Neuronal stem cell (in vitro differentiated cells): ENCODE data around the gene AUH.

Experiments used
- DNase-seq: peaks from one replicate; pipeline ENCODE4 v3.0.0-alpha.2; 2013; ENCODE audit warnings: low spot score
- H2AFZ ChIP-seq: one replicate; pipeline ENCODE4 v1.6.1; 2013; ENCODE audit warnings: mild to moderate bottlenecking, low read length, inconsistent platforms
- H2AK5ac ChIP-seq: 2 replicates; pipeline ENCODE4 v1.6.1; 2013; ENCODE audit warnings: low read depth, mild to moderate bottlenecking, inconsistent platforms, low read length, moderate library complexity, mixed read lengths
- H2BK120ac ChIP-seq: 2 replicates; pipeline ENCODE4 v1.6.1; 2013; ENCODE audit warnings: low read depth, mild to moderate bottlenecking, inconsistent platforms, low read length, moderate library complexity, mixed read lengths
- H2BK12ac ChIP-seq: one replicate; pipeline ENCODE4 v1.6.1; 2013; ENCODE audit warnings: low read length, inconsistent platforms
- H2BK15ac ChIP-seq: 2 replicates; pipeline ENCODE4 v1.6.1; 2013; ENCODE audit warnings: mild to moderate bottlenecking, low read length, inconsistent platforms, mixed read lengths
- H2BK5ac ChIP-seq: one replicate; pipeline ENCODE4 v1.6.1; 2013; ENCODE audit warnings: inconsistent platforms, mild to moderate bottlenecking, low read length, moderate library complexity
- H3K14ac ChIP-seq: one replicate; pipeline ENCODE4 v1.6.1; 2013; ENCODE audit warnings: low read length, inconsistent platforms
- H3K18ac ChIP-seq: 2 replicates; pipeline ENCODE4 v1.6.1; 2013; ENCODE audit warnings: low read length, inconsistent platforms
- H3K23ac ChIP-seq: 2 replicates; pipeline ENCODE4 v1.6.1; 2013; ENCODE audit warnings: low read depth, mild to moderate bottlenecking, mixed read lengths, low read length, inconsistent platforms; ENCODE audit not compliant: poor library complexity
- H3K27ac ChIP-seq: replicated peaks from 3 replicates; pipeline ENCODE4 v1.5.1; 2013; ENCODE audit warnings: low read length, inconsistent platforms
- H3K27me3 ChIP-seq, 3 experiments: 2 replicates each; pipeline ENCODE4 v1.6.1; 2013; ENCODE audit warnings: low read length in 3 of 3, mild to moderate bottlenecking in 2 of 3, inconsistent platforms in 1 of 3, low read depth in 1 of 3, mixed read lengths in 1 of 3, moderate library complexity in 1 of 3; ENCODE audit not compliant: control insufficient read depth in 3 of 3, insufficient read depth in 3 of 3
- H3K36me3 ChIP-seq, 2 donors: replicated peaks in 1 of 2; 2 replicates each; pipeline ENCODE4 v1.6.1; 2013; ENCODE audit warnings: low read length in 2 of 2; ENCODE audit not compliant: control insufficient read depth in 2 of 2, insufficient read depth in 2 of 2
- H3K4ac ChIP-seq: 2 replicates; pipeline ENCODE4 v1.6.1; 2013; ENCODE audit warnings: inconsistent platforms, mild to moderate bottlenecking, low read length, moderate library complexity
- H3K4me1 ChIP-seq, 2 donors: 1 replicate in 1 of 2; 2 replicates in 1 of 2; pipeline ENCODE4 v1.6.1; 2013; ENCODE audit warnings: low read length in 2 of 2, low read depth in 1 of 2; ENCODE audit not compliant: control insufficient read depth in 2 of 2, insufficient read depth in 1 of 2
- H3K4me2 ChIP-seq: one replicate; pipeline ENCODE4 v1.6.1; 2013; ENCODE audit warnings: mild to moderate bottlenecking, low read length, inconsistent platforms; ENCODE audit not compliant: insufficient read depth, poor library complexity, severe bottlenecking
- H3K4me3 ChIP-seq, 2 donors: 2 replicates each; pipeline ENCODE4 v1.5.1; 2013; ENCODE audit warnings: low read length in 2 of 2, mild to moderate bottlenecking in 2 of 2, inconsistent platforms in 1 of 2, moderate library complexity in 1 of 2
- H3K79me1 ChIP-seq: one replicate; pipeline ENCODE4 v1.6.1; 2013; ENCODE audit warnings: low read depth, mild to moderate bottlenecking, inconsistent platforms, low read length, moderate library complexity
- H3K9ac ChIP-seq: one replicate; pipeline ENCODE4 v1.6.1; 2013; ENCODE audit warnings: mild to moderate bottlenecking, low read depth, low read length, inconsistent platforms; ENCODE audit not compliant: poor library complexity
- H3K9me3 ChIP-seq, 2 donors: replicated peaks in 1 of 2; 2 replicates each; pipeline versions ENCODE3 to v1.6.1; 2013; ENCODE audit warnings: low read length in 2 of 2, mild to moderate bottlenecking in 2 of 2, inconsistent platforms in 1 of 2, low read depth in 1 of 2, mixed read lengths in 1 of 2, moderate library complexity in 1 of 2; ENCODE audit not compliant: control insufficient read depth in 2 of 2, insufficient read depth in 1 of 2
- H4K8ac ChIP-seq: one replicate; pipeline ENCODE4 v1.6.1; 2013; ENCODE audit warnings: low read depth, mild to moderate bottlenecking, inconsistent platforms, low read length, moderate library complexity
- H4K91ac ChIP-seq: one replicate; pipeline ENCODE4 v1.6.1; 2013; ENCODE audit warnings: low read length, low read depth, mild to moderate bottlenecking, inconsistent platforms; ENCODE audit not compliant: poor library complexity
- WGBS, 2 donors: extraction: QIAGEN DNeasy Blood & Tissue Kit; methylation state at CpG; one replicate each; pipeline ENCODE4 v1.1.7; 2013; ENCODE audit warnings: missing lambda C conversion rate in 2 of 2, mixed read lengths in 1 of 2; ENCODE audit not compliant: insufficient read length in 2 of 2, insufficient replicate concordance in 1 of 2; ENCODE audit errors: extremely low coverage in 2 of 2; 5-methylcytosine and 5-hydroxymethylcytosine counted together

Gene AUH

DNA sequence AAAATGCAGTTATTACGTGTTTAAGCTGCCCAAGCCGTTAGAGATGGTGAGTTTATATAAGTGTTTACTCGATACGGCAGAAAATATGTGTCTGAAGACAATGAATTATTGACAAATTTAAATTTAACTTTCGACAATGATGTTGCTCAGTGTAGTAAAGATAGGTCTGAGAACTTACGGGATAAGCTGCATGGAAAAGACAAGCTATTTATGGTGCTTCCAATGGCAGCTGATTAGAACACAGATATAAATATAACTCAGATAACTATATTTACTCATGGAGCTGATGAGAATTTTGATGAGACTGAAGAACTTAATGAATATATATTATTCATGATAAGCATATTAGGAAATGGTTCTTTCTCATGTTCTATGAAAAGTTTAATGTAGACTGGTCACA is 139.3 kb downstream of the AUH start:
- H2AFZ ChIP-seq, result no peak overlapping the region
- H2BK15ac ChIP-seq, result no peak overlapping the region
- no peaks in the 10 kb centered on the region for H3K27me3 ChIP-seq
- no peak for DNase-seq
- no peak overlapping the region for H4K91ac ChIP-seq
- no peak overlapping the region for H3K4me3 ChIP-seq
- H2BK120ac ChIP-seq, result no peak overlapping the region
- no peaks in the 10 kb centered on the region for H3K4me1 ChIP-seq
- H3K27ac ChIP-seq, result no peak overlapping the region
- H3K18ac ChIP-seq, result no peak overlapping the region
- H4K8ac ChIP-seq, result no peak overlapping the region
- H3K4me2 ChIP-seq, result no peak overlapping the region
- H3K23ac ChIP-seq, result no peak overlapping the region
- H2BK5ac ChIP-seq, result no peak overlapping the region
- no CpG with 5 or more reads among the region's 6 CpGs for WGBS, 2 donors
- no peaks in the 10 kb centered on the region for H3K79me1 ChIP-seq
- no peak overlapping the region for H2AK5ac ChIP-seq
- H3K4ac ChIP-seq, result no peak overlapping the region
- no peak overlapping the region for H3K14ac ChIP-seq
- H3K36me3 ChIP-seq, result peaks cover 0 to 20% of the 10 kb centered on the region in 2 donors
- H3K9ac ChIP-seq, result no peak overlapping the region
- H2BK12ac ChIP-seq, result no peak overlapping the region
- no peaks in the 10 kb centered on the region for H3K9me3 ChIP-seq

DNA sequence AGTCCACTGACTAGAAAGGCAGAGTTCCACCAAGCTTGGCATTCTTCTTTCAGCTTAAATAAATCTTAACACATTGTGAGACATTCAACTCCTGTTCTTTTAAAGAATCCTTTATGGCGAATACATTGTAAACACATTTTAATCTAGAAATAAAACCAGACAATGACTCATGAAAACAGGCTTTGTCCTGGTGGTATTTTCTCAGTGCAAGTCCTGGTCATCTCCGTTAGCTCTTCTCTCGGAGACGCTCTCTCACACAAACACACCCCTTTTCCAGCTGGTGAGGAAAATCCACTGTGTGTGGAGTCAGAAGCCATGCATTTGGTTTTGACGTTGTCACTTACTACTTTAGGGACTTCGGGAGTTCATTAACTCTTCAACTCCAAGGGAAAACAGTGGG is 140.4 kb downstream of the AUH start:
- Histone ChIP-seq H3K27me3 (no peaks in the 10 kb centered on the region), H3K27ac (no peak overlapping the region), H3K4me2 (no peak overlapping the region), H2AFZ (no peak overlapping the region), H4K91ac (no peak overlapping the region), H3K14ac (no peak overlapping the region), H3K4ac (no peak overlapping the region), H2BK15ac (no peak overlapping the region), H3K79me1 (no peaks in the 10 kb centered on the region), H3K18ac (no peak overlapping the region), H3K9ac (no peak overlapping the region), H3K4me1 (no peaks in the 10 kb centered on the region), H3K23ac (no peak overlapping the region), H2AK5ac (no peak overlapping the region), H2BK12ac (no peak overlapping the region), H2BK5ac (no peak overlapping the region), H4K8ac (no peak overlapping the region), H3K36me3 (peaks cover 2 to 20% of the 10 kb centered on the region in 2 donors), H2BK120ac (no peak overlapping the region), H3K9me3 (no peaks in the 10 kb centered on the region), H3K4me3 (no peak overlapping the region)
- no peak for DNase-seq
- no CpG with 5 or more reads among the region's 6 CpGs for WGBS, 2 donors

DNA sequence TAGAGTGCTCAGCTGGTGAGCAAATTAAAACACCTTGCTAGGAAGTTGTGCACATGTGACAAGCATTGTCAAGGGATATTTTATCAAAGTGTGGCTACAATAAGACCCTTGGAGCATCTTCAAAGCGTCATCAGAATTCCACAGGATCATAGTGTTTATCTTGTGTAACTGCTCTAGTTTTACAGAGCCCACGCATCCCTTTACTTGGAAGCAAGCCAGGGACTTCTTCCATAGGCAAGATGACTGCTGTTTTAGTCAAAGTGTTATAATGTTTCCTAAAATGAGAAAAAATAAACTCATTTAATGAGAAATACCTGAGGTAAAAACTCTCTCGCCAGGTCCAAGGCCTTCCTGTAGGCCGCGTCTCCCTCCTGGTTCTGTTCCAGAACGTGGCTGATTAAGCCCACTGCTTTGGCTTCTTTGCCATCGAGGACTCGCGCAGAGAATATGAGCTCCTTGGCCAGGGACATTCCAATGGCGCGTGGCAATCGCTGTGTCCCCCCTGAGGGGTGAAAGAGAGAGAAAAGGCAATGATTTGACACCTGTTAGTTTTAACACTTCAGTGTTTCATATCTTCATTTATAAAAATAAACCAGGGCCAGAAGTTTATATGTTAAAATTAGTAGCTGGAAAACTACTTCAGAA is 141.1 kb downstream of the AUH start:
- H3K9me3 ChIP-seq, result no peaks in the 10 kb centered on the region
- H3K4ac ChIP-seq, result no peak overlapping the region
- WGBS, 2 donors, result no CpG with 5 or more reads among the region's 12 CpGs
- no peak overlapping the region for H4K8ac ChIP-seq
- no peak for DNase-seq
- H3K23ac ChIP-seq, result no peak overlapping the region
- H2BK5ac ChIP-seq, result no peak overlapping the region
- no peak overlapping the region for H4K91ac ChIP-seq
- no peak overlapping the region for H3K18ac ChIP-seq
- no peak overlapping the region for H3K14ac ChIP-seq
- H3K4me1 ChIP-seq, result no peaks in the 10 kb centered on the region
- no peak overlapping the region for H2BK15ac ChIP-seq
- no peak overlapping the region for H3K27ac ChIP-seq
- H3K27me3 ChIP-seq, result no peaks in the 10 kb centered on the region
- no peak overlapping the region for H2AFZ ChIP-seq
- no peaks in the 10 kb centered on the region for H3K79me1 ChIP-seq
- no peak overlapping the region for H3K4me3 ChIP-seq
- no peak overlapping the region for H2AK5ac ChIP-seq
- no peak overlapping the region for H3K9ac ChIP-seq
- no peak overlapping the region for H2BK120ac ChIP-seq
- H3K4me2 ChIP-seq, result no peak overlapping the region
- peaks cover 2 to 20% of the 10 kb centered on the region in 2 donors for H3K36me3 ChIP-seq
- no peak overlapping the region for H2BK12ac ChIP-seq

DNA sequence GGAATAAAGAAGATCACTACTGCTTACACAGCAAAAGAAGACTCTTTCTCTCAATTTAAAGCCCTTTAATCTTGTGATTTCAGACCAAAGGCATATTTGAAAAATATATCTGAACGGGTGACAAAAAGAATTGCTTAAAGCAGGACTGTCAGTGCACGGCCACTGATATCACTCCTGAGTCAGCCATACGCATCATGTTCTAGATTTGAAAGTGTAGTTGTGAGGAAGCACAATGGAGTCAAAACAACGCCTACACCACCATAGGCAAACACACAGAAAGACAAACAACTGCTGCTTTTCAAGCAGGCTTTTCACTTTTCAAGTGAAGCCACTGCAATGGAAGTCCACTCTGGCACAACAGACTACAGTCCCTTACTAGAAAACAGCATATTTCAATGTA is 141.7 kb downstream of the AUH start:
- Histone ChIP-seq H3K9me3 (no peaks in the 10 kb centered on the region), H3K27ac (no peak overlapping the region), H3K79me1 (no peaks in the 10 kb centered on the region), H3K18ac (no peak overlapping the region), H3K14ac (no peak overlapping the region), H3K4me2 (no peak overlapping the region), H3K36me3 (peaks cover 2 to 20% of the 10 kb centered on the region in 2 donors), H3K4me3 (no peak overlapping the region), H2BK15ac (no peak overlapping the region), H3K4ac (no peak overlapping the region), H4K8ac (no peak overlapping the region), H2AK5ac (no peak overlapping the region), H3K9ac (no peak overlapping the region), H3K23ac (no peak overlapping the region), H2BK12ac (no peak overlapping the region), H3K4me1 (no peaks in the 10 kb centered on the region), H2BK120ac (no peak overlapping the region), H2BK5ac (no peak overlapping the region), H4K91ac (no peak overlapping the region), H2AFZ (no peak overlapping the region), H3K27me3 (no peaks in the 10 kb centered on the region)
- WGBS, 2 donors, result no CpG with 5 or more reads among the region's 4 CpGs
- no peak for DNase-seq
